GM19452 (cell line): ENCODE results near the gene NOC4L.
"Not testable (repeated sequence)": the region's sequence is repeated elsewhere in the genome, so short reads cannot be mapped to it uniquely, and the experiment has no call there.

ENCODE experiments used
- ATAC-seq: cut with Tn5 transposase; IDR thresholded peaks from one replicate; pipeline ENCODE4 v1.9.1; 2021; ENCODE audit not compliant: unreplicated experiment

Gene NOC4L

DNA sequence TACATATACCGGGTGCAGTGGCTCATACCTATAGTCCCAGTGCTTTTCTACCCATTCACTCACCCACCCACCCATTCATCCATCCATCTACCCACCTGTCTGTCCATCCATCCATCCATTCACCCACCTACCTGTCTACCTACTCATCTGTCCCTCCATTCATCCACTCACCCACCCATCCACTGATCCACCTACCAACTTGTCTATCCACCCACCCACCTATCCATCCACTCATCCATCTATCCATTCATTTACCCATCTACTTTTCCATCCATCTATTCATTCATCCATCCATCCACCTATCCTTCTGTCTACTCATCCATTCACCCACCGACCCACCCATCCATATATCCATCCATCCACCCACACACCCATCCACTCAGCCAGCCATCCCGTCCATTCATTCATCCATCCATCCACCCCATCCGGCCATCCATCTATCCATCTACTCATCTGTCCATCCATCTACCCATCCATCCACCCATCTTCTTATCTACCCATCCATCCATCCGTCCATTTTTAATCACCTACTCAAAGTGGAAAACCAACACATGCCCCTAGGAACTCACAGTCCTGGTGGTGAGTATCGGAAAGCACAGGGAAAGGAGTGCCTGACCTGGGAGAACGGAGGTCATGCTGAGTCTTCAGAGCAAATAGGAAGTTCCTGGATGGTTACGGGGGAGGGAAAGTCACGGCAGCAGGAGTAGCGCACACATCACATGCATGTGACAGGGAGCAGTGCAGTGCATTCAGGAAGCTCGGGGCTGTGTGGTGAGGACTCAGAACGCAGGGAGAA, 20.1 kb upstream of the NOC4L start:
- no peak for ATAC-seq

DNA sequence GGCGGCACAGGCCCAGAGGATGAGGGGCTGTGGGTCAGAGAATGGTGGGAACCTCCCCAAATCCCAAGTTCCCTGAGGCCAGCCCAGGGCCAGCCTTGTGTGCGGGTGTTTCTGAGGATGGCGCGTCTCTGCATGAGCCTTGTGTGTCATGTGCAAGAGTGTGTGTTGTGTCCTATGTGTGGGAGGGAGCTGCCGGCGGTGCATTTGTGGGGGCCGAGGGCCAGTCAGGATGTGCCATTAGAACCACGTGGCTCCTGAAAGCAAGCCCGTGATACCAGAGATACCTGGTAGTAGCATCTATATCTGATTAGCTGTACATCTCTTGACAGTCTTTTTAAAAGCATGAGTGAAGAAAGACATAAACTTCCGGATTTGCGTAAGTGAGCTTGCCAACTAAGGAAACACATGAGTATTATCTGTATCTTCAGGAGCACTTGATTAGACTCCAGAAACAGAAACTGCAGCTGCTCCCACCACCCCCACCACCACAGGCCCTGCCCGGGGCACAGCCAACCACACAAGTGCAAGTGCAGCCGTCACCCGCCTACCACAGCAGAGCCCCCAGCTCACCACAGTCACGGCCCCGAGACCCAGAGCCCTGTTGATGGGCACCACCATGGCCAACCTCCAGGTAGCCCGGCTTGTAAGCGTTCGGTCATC, 19.4 kb upstream of the NOC4L start:
- ATAC-seq, result no peak

DNA sequence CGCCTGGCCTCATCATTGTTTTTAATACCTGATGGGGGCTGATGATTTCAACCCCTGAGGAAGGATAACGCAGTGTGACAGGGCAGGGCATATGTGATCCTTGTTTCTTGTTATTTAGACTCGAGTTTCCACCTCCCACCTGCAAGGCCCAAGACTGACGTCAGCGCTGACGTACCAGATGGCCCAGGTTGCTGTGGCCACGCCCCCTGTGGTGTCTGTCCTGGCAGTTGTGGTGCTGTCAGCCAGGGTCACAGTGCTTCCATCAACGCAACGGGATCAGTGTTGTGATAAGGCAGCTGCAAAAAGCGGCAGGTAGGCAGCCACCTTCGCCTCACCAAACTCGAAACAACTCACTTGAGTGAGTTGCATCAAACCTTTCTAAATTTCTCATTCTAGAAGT, 18.5 kb upstream of the NOC4L start:
- ATAC-seq, result no peak

DNA sequence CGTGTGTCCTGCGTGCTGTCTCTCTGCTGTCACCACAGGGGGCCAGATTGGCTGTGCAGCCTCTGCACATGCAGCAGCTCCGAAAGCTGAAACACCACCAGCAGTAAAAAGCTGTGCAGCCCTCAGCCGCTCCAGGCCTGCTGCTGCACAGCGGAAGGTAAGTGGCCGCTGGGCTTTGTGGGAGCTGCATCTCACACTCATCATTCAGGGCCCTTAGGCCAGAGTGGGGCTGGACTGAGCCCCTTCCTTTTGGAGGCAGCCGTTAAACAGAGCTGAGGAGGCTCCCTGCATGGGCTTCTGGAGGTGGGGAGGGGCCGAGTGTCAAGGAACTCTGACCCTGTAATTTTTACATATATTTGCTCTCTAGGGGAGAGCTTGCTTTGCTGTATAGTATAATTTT, 17.2 kb upstream of the NOC4L start:
- no peak for ATAC-seq

DNA sequence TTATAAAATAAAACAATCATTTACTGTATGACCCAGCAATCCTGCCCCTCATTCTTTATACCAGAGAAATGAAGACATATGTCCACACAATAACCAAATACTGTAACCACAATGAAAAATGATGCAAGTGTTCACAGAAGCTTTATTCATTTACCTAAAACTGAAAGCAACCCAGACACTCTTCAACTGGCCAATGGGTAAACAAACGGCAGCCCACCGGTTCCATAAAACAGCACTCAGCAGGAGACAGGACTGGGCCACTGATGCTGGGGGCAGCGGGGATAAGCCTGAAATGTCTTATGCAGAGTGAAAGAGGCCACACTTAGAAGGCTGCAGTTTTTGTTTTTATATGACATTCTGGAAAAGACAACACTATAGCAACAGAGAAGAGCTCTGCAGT, 15.2 kb upstream of the NOC4L start:
- no peak for ATAC-seq

DNA sequence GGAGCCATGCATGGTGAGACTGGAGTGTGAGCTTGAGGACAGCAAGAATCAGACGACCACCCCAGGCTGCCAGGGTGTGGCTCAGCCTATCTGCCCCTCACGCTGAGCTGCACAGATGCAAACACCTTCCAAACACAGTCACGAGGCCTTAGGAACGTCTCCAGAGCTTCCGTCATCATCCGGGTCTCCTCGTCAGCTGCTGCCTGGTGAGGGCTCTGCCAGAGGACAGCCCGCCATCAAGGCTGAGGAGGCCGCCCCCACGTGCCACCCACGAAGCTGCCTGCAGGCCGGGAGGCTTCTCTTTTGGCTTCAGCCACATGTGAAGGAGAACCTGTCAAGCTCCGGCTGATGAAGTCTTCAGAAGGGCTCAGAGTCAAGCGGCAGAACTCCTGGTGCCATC, 13.6 kb upstream of the NOC4L start:
- no peak for ATAC-seq

DNA sequence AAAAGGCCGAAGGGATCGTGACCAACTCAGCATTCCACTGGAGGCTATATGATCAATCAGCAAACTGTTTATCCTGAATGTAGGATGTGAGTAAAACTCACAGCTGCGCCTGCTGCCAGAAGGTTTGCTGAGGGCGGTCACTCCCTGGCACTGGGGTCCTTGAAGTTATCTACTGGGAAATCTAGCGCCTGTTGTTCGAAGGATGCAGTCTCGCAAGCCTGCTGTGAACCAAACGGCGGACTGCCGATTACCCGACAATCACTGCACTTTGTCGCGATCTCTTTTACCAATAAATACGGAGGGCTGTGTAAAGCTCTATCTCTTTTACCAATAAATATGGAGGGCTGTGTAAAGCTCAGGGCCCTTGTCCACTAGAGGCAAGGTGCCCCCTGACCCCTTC, 13.0 kb upstream of the NOC4L start:
- no peak for ATAC-seq

DNA sequence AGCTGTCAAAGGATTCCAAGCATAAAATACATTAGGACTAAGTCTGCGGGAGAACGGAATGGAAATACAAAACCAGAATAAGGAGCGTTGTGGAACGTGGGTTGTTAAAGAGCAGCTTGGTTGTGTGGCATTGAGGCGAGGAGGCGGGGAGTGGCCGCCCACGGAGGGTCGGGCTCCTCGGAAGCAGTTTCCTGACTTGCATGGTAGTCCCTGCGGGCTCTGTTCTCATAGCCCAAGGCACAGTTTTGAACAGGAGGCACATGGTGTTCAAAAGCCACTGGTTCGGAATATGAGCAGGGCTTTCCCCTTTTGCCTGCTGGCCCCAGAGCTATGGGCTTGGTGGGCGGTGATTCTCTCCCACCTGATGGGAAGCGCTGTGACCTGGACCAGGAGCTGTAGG, 12.3 kb upstream of the NOC4L start:
- no peak for ATAC-seq

DNA sequence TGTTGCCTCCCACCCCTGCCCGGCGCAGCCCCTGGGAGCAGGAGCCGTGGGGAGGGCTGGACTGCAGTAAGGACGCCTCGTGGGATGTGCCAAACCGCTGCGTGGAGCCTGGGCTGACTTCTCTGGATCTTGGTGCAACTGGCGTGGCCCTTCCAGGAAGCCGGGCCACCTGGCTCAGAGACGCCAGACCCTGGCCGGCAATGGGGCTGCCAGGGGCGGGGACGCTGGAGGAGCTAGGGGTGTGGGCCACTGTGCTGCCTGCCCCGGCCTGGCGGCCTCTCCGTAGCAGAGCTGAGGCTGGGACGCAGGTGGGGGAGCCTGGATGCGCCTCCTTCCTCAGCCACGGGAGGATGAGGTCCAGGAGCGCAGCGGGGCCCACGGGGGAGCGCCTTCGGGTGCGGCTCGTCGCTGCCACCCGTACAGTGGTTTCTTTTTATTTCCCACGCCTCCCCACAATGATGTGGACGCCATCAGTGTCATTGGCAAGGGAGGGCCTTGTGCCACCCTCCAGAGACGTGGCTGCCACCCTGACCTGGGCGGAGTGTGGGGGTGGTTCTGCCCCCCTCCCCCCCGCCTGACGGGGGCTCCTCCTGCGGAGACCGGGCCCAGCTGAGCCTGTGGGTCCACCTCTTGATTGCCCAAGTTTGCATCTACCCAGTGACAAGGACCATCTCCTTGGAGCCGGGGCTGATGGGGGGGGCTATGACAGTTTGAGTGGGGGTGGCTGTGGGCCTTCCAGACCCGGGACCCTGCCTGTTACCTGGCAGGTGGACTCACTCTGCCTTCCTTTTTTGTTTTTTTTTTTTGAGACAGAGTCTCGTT, 11.4 kb upstream of the NOC4L start:
- ATAC-seq, result no peak

DNA sequence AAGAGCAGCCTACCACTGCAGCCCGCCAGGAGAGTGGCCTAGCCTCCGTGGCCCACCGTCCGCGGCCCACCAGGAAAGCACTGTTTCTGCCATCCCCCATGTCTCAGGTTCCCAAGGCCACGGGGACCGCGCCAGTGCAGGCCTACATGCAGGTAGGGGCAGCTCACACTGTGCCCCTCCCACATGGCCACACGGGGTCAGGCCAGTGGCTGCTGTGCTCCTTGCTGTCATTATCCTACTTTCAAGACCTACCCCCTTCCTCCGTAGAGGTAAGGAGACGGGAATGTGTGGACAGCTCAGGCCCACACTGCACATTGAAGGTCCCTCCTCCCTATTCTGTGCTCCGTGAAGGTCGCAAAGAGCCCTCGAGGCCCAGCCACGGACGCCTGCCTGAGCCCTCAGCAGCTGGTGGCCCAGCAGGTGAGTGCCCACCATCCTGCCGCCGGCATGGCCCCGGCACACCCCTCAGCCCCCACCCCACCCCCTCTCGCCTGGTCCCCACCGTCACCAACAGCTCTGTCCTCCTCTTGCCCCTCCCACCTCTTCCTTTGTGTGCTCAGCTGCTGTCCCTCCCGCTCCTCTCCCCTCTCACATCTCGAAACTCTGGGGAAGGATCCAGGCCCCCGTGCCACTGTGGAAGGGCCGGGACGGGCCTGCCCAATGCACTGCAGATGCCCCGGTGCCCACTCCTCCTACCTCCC, 10.2 kb upstream of the NOC4L start:
- ATAC-seq, result no peak

DNA sequence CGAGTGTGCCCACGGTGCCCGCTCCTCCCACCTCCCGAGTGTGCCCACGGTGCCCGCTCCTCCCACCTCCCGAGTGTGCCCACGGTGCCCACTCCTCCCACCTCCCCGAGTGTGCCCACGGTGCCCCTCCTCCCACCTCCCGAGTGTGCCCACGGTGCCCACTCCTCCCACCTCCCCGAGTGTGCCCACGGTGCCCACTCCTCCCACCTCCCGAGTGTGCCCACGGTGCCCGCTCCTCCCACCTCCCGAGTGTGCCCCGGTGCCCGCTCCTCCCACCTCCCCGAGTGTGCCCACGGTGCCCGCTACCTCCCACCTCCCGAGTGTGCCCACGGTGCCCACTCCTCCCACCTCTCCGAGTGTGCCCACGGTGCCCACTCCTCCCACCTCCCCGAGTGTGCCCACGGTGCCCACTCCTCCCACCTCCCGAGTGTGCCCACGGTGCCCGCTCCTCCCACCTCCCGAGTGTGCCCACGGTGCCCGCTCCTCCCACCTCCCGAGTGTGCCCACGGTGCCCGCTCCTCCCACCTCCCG, 9.5 kb upstream of the NOC4L start:
- not testable (repeated sequence) for ATAC-seq

DNA sequence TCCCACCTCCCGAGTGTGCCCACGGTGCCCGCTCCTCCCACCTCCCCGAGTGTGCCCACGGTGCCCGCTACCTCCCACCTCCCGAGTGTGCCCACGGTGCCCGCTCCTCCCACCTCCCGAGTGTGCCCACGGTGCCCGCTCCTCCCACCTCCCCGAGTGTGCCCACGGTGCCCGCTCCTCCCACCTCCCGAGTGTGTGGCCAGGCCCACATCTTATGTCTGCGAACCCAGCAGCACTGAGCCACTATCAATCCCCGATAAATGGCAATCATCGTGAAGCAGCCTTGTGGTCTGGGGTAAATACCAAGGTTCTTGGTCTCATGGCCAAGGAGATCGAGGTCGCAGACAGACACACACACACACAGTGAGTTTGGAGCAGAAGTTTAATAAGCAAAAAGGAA, 8.0 kb upstream of the NOC4L start:
- not testable (repeated sequence) for ATAC-seq

DNA sequence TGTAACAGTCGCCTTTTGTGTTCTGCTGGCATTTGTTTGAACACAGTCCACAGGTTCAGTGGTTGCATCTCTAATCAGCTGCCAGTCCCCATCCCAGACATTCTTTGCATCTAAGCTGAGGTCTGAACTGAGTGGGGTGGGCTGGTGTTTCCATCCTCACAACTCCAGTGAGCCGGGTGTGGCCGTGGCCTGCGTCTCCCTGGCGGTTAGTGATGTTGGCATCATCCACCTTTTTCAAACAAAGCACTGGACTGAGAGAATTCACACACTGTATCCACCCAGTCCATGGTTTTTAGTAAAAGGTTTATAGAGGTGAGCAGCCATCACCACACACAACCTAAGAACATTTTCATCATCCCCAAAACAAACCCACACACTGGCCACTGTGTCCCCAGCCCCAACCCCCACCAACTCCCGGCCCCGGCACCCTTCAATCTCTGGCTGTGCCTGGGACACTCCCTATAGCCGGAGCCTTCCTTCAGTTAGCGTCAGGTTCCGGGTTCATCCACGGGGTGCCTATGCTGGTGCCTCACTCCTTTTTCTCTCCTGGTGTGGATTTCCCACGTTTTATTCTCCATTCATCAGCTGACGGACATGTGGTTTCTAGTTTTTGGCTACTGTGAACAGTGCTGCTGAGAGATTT, 6.7 kb upstream of the NOC4L start:
- no peak for ATAC-seq

DNA sequence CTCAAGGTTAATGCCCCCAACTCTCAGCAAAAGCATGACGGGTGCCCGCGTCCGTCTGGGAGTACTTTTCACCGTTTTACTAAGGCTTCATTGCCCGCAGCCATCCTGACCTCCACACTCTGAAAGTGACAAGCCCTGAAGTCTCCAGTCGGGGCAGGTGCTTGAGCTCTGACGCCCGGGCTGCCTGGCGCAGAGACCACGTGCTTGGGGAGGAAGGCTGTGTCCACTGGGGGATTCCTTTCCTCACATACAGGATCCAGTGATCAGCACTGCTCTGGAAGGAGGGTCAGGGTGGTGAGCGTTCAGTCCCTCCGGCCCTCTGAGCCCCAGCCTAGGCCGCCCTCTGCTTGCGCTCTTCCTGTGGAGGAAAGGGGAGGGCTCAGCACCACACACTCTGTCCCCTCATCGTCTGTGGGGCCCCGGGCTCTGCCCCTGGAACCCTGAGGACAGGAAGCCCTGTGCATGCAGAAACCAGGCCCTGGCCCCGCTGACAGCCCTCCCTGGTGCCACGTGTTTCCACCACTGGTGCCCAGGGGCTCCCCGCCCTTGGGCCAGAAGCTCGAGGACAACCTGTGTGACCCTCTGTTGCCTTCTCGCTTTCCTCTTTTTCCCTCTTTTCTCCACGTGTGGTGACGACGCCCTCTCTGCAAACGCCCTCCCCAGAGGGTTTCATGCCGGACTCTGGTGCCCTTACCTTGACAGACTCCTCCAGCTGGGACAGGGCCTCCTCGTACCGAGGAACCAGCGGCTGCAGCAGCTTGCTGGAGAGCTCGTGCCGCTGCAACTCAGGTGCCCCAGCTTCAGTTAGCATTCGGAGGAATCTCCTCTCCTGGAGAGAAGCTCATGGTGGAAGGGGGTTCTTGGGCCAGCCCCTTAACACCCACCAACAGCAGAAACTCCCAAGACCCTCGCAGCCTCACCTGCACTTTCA, 5.1 kb upstream of the NOC4L start:
- ATAC-seq, result no peak

DNA sequence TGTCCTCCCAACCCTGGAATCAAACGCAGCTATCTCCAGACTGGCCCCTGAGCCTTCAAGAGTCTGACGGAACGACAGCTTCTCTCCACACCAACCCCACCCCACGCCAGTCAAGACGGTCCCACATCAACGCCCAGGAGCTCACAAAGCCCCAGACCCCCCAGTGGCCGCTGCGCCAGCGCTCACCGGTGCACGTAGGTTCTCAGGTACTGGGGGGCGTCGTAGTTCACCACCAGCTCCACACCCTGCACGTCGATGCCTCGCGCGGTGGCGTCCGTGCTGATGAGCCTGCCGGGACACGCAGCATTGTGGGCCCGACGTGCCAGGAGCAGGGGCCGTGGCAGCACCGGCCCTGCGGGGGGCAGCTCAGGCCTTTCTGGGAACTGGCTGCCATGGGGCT, 4.3 kb upstream of the NOC4L start:
- ATAC-seq, result no peak

DNA sequence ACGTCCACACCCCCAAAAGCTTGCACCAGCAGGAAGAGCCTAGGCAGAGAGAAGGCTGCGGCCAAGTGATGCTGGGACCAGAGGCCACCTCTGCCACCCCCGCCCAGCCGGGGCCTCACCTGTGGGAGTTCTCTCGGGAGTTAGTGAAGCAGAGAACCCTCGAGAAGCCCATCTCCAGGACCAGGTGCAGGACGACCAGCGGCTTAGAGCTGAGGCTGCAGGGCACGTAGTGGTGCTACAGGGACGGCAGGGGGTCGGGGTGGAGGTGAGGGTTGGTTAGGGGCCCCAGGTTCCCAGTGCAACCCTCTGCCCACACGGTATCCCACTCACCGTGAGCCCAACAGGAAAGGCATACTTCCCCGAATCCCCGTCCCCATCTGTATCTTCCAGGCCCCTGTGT, 3.8 kb upstream of the NOC4L start:
- ATAC-seq, result no peak

DNA sequence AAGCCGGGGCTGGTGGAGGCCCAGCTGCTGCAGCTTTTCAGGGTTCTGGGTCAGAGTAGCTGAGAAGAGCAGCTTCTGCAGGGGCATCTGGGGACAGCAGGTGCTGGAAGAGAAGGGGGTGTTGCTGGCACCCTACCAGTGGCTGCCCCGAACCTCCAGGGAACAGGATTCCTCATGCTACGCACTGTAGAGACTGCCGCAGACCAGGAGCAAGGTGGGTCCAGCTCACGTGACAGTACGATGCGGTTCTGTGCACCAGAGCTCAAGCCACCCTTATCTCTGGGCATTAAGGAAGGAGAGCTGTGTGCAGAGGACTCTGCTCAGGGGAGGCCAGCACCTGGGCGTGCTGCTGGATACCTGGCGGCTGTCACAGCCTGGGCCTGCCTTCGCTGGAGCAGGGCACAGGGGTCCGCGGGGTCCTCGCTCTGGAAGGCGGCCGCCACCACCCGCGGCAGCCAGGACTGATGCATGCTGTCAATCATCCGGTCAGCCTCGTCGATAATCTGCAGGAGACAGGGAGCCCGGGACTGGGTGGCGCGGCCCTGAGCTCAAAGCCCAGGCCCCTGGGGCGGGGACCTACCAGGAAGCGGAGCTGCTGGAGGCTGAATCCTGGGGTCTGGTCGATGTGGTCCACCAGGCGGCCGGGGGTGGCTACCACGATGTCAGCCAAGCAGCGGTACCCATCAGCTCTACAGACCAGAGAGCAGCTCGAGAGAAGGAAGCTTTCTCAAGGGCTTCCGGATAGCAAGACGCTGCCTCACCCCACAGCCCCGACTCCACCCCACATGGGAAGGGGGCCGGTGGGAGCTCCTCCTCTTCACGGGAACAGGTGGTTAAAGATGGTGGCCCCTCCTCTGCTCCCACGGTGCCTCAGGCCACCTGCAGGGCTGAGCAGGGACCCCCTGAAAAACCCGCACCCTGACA, 3.1 kb upstream of the NOC4L start:
- ATAC-seq, result no peak

DNA sequence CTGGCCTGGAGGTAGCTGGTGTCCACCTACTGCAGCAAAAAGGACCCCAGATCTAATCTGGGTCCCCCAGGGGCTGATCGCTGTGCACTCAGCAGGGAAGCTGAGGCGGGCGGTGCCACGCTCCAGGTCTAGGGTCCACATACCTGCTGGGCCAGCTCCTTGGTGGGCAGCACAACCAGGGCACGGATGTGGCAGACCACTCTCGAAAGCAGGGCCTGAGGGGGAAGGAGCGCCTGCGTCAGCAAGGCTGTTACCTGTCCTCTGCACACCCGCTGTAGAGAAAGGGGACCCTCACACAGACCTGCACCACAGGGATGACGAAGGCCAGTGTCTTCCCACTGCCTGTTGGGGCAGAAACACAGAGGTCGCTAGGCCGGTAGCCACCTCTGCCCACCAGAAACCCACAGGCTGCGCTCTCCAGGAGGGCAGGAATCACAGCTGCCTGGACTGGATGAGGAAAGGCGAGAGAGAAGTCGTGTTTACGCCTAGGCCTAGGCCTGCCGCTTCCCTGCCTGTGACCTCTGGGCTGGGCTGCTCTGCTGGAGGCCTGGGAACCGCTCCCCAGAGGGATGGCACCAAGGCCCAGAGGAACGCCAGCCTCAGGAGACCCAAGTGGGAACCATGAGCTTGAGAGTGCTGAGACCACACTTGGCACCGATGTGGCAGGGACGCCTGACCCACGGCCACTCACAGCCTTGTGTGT, 2.1 kb upstream of the NOC4L start:
- ATAC-seq, result no peak
